K562 (cell line): ENCODE measurements around the gene STXBP6. TPM values are rescaled to one million over a fixed set of nuclear protein-coding genes. Genes with fewer than 3 reads are reported as not detected.

Experiments used
- ATAC-seq: fragments of 200-7000 bp; cut with Tn5 transposase; 3 replicates; pipeline ENCODE4 v1.9.1; 2020; ENCODE audit warnings: moderate library complexity
- BruUV-seq: library from RNA; stranded (reverse); fragments of 400-500 nt; replicated peaks from 2 replicates; lab custom pipeline; 2021; lab: Mats Ljungman, UMichigan
- CTCF ChIA-PET: fragments of 300-600 bp; formaldehyde crosslinking; extraction: SDS; loops from one replicate; lab custom pipeline; 2021; ENCODE audit warnings: low intra/inter-chr PET ratio; lab: Yijun Ruan, JAX
- POLR2A ChIA-PET: fragments of 300-600, 350-650 bp; sonication (Branson Sonifier 250); formaldehyde crosslinking; extraction: SDS; loops from one replicate; lab custom pipeline; 2021; ENCODE audit warnings: antibody characterized with exemption, inconsistent platforms; lab: Yijun Ruan, JAX
- DNase-seq, 4 experiments: peaks; one replicate each; pipeline versions ENCODE4 v3.0.0 to v3.0.0-alpha.2; 2011 to 2018; ENCODE audit warnings: low spot score in 3 of 4, mixed read lengths in 3 of 4; ENCODE audit errors: extremely low read depth in 1 of 4
- FAIRE-seq: peaks from 2 replicates; lab custom pipeline; 2011; peaks lifted over from hg19 to GRCh38; lab: Jason Lieb, UNC
- H2AFZ ChIP-seq: 2 replicates; pipeline ENCODE4 v1.6.0; 2011; ENCODE audit warnings: low read depth, low read length, control low read depth, inconsistent platforms
- H3K27ac ChIP-seq: fragments of 200-600 bp; 3 replicates; pipeline ENCODE4 v1.8.0; 2011; ENCODE audit warnings: low read depth, mild to moderate bottlenecking, control low read depth, inconsistent platforms, low read length, moderate library complexity, mixed read lengths; ENCODE audit errors: extremely low read depth
- H3K27me3 ChIP-seq, 2 experiments: fragments of 300-600 bp in 1 of 2; 2 replicates in 1 of 2; 3 replicates in 1 of 2; pipeline versions ENCODE4 v1.6.0 to v1.8.0; 2011; ENCODE audit warnings: inconsistent platforms in 2 of 2, low read length in 2 of 2, mild to moderate bottlenecking in 1 of 2, mixed read lengths in 1 of 2, moderate library complexity in 1 of 2; ENCODE audit not compliant: control insufficient read depth in 2 of 2, insufficient read depth in 2 of 2
- H3K36me3 ChIP-seq: fragments of 300-600 bp; 3 replicates; pipeline ENCODE4 v1.8.0; 2011; ENCODE audit warnings: mild to moderate bottlenecking, low read length, inconsistent platforms; ENCODE audit not compliant: control insufficient read depth, insufficient read depth
- H3K4me1 ChIP-seq, 2 experiments: fragments of 200-600 bp in 1 of 2; replicated peaks in 1 of 2; 2 replicates in 1 of 2; 3 replicates in 1 of 2; pipeline versions ENCODE4 v1.5.1 to v1.8.0; 2011; ENCODE audit warnings: inconsistent platforms in 2 of 2, low read length in 2 of 2, mild to moderate bottlenecking in 1 of 2, mixed read lengths in 1 of 2, moderate library complexity in 1 of 2; ENCODE audit not compliant: control insufficient read depth in 2 of 2, insufficient read depth in 2 of 2
- H3K4me2 ChIP-seq: 2 replicates; pipeline ENCODE4 v1.6.1; 2011; ENCODE audit warnings: low read length, control low read depth, inconsistent platforms, mixed read lengths; ENCODE audit not compliant: insufficient read depth
- H3K4me3 ChIP-seq: fragments of 200-600 bp; sonication (generic), shearing (Covaris generic); 2 replicates; pipeline ENCODE4 v1.5.1; 2016; ENCODE audit warnings: control low read depth, inconsistent platforms
- H3K79me2 ChIP-seq: fragments of 200-600 bp; 3 replicates; pipeline ENCODE4 v1.8.0; 2011; ENCODE audit warnings: low read length, inconsistent platforms; ENCODE audit not compliant: control insufficient read depth, insufficient read depth
- H3K9ac ChIP-seq, 2 experiments: 2 replicates each; pipeline versions ENCODE4 v1.6.0 to v1.6.1; 2011; ENCODE audit warnings: low read depth in 2 of 2, low read length in 2 of 2, control low read depth in 1 of 2, inconsistent platforms in 1 of 2, mild to moderate bottlenecking in 1 of 2, mixed read lengths in 1 of 2; ENCODE audit not compliant: insufficient read depth in 1 of 2
- H3K9me1 ChIP-seq: one replicate; pipeline ENCODE4 v1.6.0; 2011; ENCODE audit warnings: inconsistent platforms, mild to moderate bottlenecking, low read length, moderate library complexity; ENCODE audit not compliant: control insufficient read depth, insufficient read depth
- H3K9me3 ChIP-seq: replicated peaks from 2 replicates; pipeline ENCODE4 v1.5.1; 2011; ENCODE audit warnings: low read depth, low read length, inconsistent platforms; ENCODE audit not compliant: control insufficient read depth, insufficient read depth
- H4K20me1 ChIP-seq: replicated peaks from 2 replicates; pipeline ENCODE4 v1.6.1; 2011; ENCODE audit warnings: low read length, inconsistent platforms, mixed read lengths; ENCODE audit not compliant: control insufficient read depth, insufficient read depth
- MYNN ChIP-seq, 2 experiments: sonication (generic); formaldehyde crosslinking in 1 of 2; IDR thresholded peaks; 2 replicates each; pipeline versions ENCODE4 v1.5.0 to v1.6.1; 2016 to 2020; ENCODE audit warnings: antibody characterized with exemption in 1 of 2, missing genetic modification reagents in 1 of 2
- RB1 ChIP-seq: fragments of 450-650 bp; IDR thresholded peaks from 2 replicates; pipeline ENCODE4 v1.6.1; 2017; ENCODE audit warnings: low read depth, mild to moderate bottlenecking
- SIN3A ChIP-seq, 2 experiments: fragments of 150-350 bp in 1 of 2; IDR thresholded peaks; 2 replicates each; pipeline ENCODE4 v1.6.1; 2011 to 2016; ENCODE audit warnings: borderline replicate concordance in 2 of 2, low read depth in 2 of 2, low read length in 2 of 2, mild to moderate bottlenecking in 2 of 2, moderate library complexity in 2 of 2; ENCODE audit not compliant: control insufficient read depth in 1 of 2
- STAT5B ChIP-seq: fragments of 250-450 bp; sonication (Bioruptor Pico); IDR thresholded peaks from 2 replicates; pipeline ENCODE4 v1.8.0; 2021; ENCODE audit warnings: mild to moderate bottlenecking, inconsistent platforms
- WGBS: fragments of 100-300 bp; shearing (Covaris generic); methylation state at CpG from one replicate; pipeline ENCODE4 v1.1.6; 2016; ENCODE audit warnings: low coverage, mixed read lengths; ENCODE audit not compliant: insufficient coverage; ENCODE audit errors: missing lambda C conversion rate; 5-methylcytosine and 5-hydroxymethylcytosine counted together
- in situ Hi-C: fragments of 300-500 bp; cut with MboI; formaldehyde crosslinking; loops from 4 replicates; pipeline ENCODE4 v1.15.0; 2018; ENCODE audit warnings: inconsistent platforms, mixed read lengths
- intact Hi-C: fragments of 100-400 bp; cut with micrococcal nuclease; formaldehyde crosslinking; loops from 2 replicates; pipeline ENCODE4 v1.14.2; 2022
- polyA plus RNA-seq, 8 experiments: library from polyadenylated mRNA; depleted of rRNA in 4 of 8; stranded (reverse) in 5 of 8; unstranded in 3 of 8; fragments of >200 nt; fragmentation: Nextera tagmentation in 2 of 8; fragmentation: Illumina TruSeq in 1 of 8; extraction: Ambion mirVana in 2 of 8; extraction: Trizol in 1 of 8; gene quantifications; 2 replicates each; pipeline versions ENCODE4 v1.2.1 to v1.2.3, GENCODE V29; 2011 to 2014; ENCODE audit warnings: inconsistent platforms in 1 of 8, missing spikeins in 1 of 8
- total RNA-seq, 7 experiments: library from RNA; depleted of rRNA in 6 of 7; stranded (reverse); fragments of >200 nt in 6 of 7; fragmentation: Illumina TruSeq in 2 of 7; extraction: Trizol in 2 of 7; gene quantifications; 2 replicates each; pipeline versions ENCODE4 v1.2.1 to v1.2.3, GENCODE V29; 2011 to 2021; ENCODE audit warnings: low replicate concordance in 1 of 7

STXBP6 gene
- total and polyA plus RNA-seq, 9 of the 15 experiments (the other 6 are each of a cell fraction or from before 2014, with no cell fraction given) = 0.27 to 0.89 (median 0.59) TPM

DNA sequence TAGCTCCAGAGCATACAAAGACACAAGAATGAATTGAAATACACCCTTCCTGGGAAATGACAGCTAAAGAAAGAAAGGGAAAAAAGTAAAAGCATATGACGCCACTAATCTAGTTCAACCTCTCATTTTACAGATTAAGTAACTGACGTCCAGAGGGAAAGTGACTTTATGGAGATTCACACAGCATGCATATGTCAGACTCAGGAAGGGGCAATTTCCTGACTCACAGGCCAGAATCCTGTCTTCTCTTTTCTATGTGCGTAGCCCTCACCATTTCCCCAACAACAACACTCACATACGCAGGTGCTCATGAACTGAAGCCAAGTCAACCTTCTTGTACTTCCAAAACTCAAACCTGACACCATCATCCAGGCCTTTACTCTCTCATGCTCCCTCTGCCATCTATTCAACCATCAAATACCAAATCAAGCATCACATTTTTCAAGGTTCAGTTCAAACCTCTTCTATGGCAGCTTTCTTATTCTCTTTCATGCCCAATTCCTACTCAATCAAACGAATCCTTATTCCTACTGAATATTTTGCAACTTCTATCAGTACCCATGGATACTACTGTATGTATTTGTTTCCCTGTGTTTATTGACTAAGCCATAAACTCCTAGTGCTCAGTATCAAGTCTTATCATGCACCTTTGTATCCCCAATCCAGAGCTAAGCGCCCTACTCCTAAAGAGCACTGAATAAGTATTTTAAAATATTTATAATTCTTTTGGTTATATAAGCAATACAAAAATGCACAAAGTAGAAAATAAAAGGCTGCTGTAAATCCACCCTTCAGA lies 52.8 kb downstream of the STXBP6 start:
- H3K36me3 ChIP-seq = no peaks in the 10 kb centered on the region
- no peaks in the 10 kb centered on the region for H3K79me2 ChIP-seq
- BruUV-seq = no TSS peak
- no peaks in the 10 kb centered on the region for H3K9me1 ChIP-seq
- H4K20me1 ChIP-seq = no peaks in the 10 kb centered on the region
- intact Hi-C loops (no loop called here), in situ Hi-C loops (no loop called here)
- no peak overlapping the region for H3K4me3 ChIP-seq
- FAIRE-seq (no peak), ATAC-seq (no peak)
- H2AFZ ChIP-seq = no peak overlapping the region
- 10% methylated on average over 5 of the region's 6 CpGs for WGBS
- no peaks in the 10 kb centered on the region for H3K9me3 ChIP-seq
- TF ChIP-seq STAT5B (CRISPR knock-in tag) (no peak), MYNN (IDR thresholded peaks at IDR 0.05) (no peak), MYNN (CRISPR knock-in tag; IDR thresholded peaks at IDR 0.05) (no peak)
- TF ChIP-seq, all 486 proteins: peak for 0
- peaks cover 0 to 3% of the 10 kb centered on the region in 2 experiments; a peak in 1 of 5 replicates for H3K27me3 ChIP-seq
- no peak for DNase-seq
- no peak overlapping the region for H3K4me2 ChIP-seq
- CTCF ChIA-PET = no interaction called here
- H3K9ac ChIP-seq = no peak overlapping the region
- POLR2A ChIA-PET = no interaction called here
- no peaks in the 10 kb centered on the region for H3K4me1 ChIP-seq
- no peak overlapping the region for H3K27ac ChIP-seq

DNA sequence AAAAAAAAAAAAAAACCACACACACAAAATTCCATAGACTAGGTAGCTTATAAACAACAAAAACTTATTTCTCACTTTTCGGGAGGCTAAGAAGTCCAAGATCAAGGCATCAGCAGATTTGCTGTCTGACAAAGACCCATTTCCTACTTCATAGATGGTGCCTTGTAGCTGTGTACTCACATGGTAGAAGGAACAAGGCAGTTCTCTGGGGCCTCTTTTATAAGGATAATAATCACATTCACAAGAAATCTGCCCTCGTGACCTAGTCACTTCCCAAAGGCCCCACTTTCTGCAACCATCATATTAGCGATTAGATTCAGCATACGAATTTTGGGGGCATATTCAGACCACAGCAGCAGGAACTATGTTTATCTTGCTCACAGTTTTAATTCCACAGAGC lies 54.9 kb downstream of the STXBP6 start:
- no peaks in the 10 kb centered on the region for H3K36me3 ChIP-seq
- H3K9ac ChIP-seq = no peak overlapping the region
- H4K20me1 ChIP-seq = no peaks in the 10 kb centered on the region
- FAIRE-seq = no peak
- no peaks in the 10 kb centered on the region for H3K4me1 ChIP-seq
- H3K4me3 ChIP-seq = no peak overlapping the region
- intact Hi-C loops = no loop called here
- CTCF ChIA-PET = no interaction called here
- no TSS peak for BruUV-seq
- H3K27me3 ChIP-seq = peaks cover 0 to 3% of the 10 kb centered on the region in 2 experiments; a peak in 1 of 5 replicates
- no peak for ATAC-seq
- POLR2A ChIA-PET = interaction anchor here (0.6 to 0.7 kb wide), 2 partner anchors 15 to 18 kb away, joined by 3 read pairs; no protein-coding TSS in a partner anchor
- H3K9me3 ChIP-seq = no peaks in the 10 kb centered on the region
- no peak for DNase-seq
- TF ChIP-seq RB1 (no peak), SIN3A (IDR thresholded peaks at IDR 0.05; ENCODE audit: borderline replicate concordance in 2 of 2, control insufficient read depth in 1 of 2, low read depth in 2 of 2, low read length in 2 of 2) (no peak)
- no peak overlapping the region for H2AFZ ChIP-seq
- in situ Hi-C loops = no loop called here
- no peak overlapping the region for H3K4me2 ChIP-seq
- 5% methylated on average over 2 of the region's 4 CpGs for WGBS
- H3K9me1 ChIP-seq = no peaks in the 10 kb centered on the region
- H3K27ac ChIP-seq = no peak overlapping the region
- no peaks in the 10 kb centered on the region for H3K79me2 ChIP-seq
